ENCODE results near the gene GRIP1.
"Not testable (repeated sequence)": the region's sequence is repeated elsewhere in the genome, so short reads cannot be mapped to it uniquely, and the experiment has no call there.

Gene GRIP1

DNA sequence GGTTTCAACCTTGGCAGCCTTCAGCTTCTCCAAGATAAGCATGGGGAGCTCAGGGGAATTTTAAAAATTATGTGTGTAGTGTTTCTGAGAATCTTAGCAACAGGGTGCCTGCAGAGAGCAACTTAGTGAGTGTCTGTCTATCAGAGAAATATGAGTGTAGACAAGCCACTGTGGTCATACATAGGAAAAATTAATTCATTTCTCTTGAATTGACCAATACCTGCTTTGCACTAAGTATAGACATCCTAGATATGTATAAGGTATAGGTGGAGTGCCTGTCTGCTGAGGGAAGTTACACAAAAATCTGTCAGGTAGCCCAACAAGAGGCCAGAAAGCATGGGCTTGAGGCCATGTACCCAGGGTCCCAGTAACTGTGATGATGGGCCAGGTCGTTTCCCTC is 355.9 kb downstream of the GRIP1 start:
- no peak for DNase-seq (ENCODE audit: low read depth)

DNA sequence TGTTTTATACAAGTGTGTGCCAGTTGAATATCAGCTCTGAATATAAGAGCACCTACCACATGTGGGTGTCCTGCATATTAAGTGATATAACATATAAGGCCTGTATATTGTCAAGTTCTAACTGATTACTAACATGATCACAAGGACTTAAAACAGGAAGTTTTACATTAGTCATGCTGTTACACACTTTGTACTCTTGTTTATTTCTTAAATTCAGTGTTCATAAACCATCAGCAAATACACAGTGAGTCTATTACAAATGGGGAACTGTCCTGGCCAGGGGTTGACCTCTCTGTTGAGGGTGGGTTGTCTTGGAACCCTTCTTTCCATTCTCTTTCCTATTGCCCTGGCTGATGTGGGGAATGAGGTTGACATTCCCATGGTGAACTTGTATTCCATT is 357.4 kb downstream of the GRIP1 start:
- DNase-seq (ENCODE audit: low read depth) = no peak

DNA sequence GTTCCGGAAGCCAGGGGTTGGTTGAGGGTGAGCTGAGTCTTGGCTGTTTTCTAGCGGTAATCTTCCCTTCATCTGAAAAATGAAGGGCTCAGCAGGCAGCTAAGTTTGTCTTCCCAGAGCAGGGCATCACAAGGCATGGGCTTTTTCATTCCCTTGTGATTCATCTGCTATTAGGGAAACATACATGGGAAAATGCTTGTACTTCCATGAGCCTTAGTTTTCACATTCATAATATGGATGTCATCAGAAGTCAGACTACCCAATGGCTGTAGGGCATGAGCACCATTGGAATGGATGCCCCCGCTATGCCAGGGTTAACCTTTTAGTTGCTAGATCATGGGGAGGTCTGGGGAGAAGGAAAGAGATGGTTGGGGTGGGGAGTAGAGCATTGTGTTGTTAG is 357.9 kb downstream of the GRIP1 start:
- DNase-seq (ENCODE audit: low read depth) = no peak

DNA sequence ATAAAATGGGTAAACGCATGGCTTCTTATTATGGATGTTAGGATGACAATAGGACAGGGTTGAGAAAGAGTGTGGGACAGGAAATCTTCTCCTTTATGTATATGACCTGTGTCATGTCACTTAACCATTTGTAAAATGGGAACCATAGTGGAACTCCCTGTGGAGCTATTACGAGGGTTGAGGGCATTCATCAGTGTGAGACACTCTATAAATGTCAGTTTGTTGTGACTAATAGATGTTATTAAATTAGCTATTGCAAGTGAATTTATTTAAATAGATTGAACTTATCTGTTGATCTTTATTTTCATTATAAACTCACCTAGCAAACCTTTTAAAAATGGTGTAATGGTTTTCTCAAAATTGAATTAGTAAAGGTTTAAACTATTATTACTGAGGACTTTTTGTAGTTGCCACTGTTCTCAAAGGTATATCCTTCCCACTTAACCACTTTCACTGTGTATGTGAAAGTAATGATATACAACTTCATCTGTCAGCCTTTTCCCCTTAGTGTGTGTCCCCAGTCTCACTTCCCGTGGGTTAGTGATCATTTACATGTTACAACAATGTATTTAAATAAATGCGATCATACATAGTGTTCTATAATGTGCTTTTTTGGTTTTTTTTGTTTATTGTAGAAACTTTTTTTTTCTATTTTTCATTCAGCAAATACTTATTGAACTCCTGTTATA is 359.5 kb downstream of the GRIP1 start:
- no peak for DNase-seq (ENCODE audit: low read depth)

DNA sequence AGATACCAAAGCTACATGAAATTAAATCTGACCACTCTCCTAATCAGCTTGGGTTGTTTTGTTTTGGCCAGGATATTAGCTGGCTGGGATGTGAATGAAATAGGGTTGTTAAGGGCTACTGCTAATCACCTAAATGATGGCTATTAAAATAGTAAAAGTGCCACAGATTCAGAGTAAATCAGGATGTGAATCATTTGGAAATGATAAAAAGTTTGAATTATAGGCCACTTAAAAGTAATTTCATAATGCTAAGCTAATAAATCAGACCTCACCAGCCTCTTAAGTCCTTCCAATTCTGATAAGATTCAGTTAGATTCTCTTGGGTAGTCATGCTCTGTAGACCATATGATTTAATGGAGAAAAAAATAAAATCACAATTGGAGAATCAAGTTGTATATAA is 364.6 kb downstream of the GRIP1 start:
- no peak for DNase-seq (ENCODE audit: low read depth)

DNA sequence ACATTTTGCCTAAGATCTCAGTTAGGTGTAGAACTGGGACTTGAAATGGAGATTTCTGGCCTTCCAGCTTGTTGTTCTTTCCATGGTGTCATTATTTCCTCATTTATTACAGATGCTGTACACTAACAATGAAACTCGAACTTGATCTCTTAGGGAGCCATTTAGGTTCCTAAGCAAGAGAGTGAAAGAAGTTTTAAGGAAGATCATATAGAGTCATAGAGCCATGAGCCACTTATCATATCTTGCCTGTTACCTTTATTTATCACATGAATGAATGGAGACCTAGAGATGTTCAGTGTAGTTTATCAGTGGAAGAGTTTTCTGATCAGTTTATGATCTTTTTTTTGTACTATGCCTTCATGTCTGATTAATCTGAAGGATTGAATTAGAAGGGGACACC is 366.7 kb downstream of the GRIP1 start:
- DNase-seq (ENCODE audit: low read depth) = no peak

DNA sequence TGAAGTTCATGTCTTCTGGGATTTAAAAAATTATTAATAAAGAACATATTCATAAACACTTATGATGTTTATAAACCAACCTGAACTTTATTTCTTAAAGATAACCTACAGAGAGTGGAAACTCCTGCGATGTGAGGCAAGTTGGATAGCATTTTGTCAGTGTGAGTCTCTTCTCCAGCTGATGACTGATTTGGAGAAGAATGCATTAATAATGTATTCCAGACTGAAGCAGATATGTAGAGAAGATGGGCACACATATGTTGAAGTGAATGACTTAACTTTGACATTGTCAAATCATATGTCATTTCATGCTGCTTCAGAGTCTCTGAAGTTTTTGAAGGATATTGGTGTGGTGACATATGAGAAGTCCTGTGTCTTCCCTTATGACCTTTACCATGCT is 369.3 kb downstream of the GRIP1 start:
- DNase-seq (ENCODE audit: low read depth) = no peak

DNA sequence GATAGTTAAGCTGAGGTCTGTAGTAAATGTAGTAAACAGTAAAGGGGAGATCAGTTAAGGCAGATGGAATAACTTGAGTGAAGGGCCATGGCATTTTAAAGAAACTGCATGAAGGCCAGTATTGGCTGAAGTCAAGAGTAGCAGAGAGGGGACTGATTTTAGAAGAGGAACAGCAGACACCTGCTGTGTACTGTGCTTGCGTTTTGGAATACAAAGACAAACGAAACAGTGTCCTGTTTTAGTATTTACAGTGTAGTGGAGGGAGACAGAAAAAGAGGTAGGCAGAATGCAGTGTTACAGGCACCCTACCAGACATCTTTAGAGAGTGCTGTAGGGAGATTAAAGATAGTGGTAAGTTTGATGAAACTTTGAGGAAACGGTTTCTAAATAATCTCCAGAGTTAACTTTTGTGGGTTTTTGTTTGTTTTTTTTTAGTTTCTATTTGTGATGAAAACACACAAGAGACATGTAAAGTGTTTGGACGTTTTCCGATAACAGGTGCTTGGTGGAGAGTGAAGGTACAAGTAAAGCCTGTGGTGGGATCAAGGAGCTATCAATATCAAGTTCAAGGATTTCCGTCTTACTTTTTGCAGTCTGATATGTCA is 374.5 kb downstream of the GRIP1 start:
- no peak for DNase-seq (ENCODE audit: low read depth)

DNA sequence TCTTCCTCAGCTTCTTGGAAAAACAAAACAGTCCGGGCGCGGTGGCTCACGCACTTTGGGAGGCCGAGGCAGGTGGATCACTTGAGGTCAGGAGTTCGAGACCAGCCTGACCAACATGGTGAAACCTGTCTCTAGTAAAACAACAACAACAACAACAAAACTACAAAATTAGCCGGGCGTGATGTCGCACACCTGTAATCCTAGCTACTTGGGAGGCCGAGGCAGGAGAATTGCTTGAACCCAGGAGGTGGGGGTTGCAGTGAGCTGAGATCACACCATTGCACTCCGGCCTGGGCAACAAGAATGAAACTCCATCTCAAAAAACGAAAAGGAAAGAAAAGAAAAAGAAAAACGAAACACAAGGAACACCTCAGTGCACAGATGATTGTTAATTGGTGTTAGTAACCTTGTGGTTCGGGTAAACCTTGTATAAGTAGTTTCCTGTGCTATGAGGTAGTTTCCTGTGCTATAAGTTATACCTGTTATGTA is 375.5 kb downstream of the GRIP1 start:
- DNase-seq (ENCODE audit: low read depth) = not testable (repeated sequence)

DNA sequence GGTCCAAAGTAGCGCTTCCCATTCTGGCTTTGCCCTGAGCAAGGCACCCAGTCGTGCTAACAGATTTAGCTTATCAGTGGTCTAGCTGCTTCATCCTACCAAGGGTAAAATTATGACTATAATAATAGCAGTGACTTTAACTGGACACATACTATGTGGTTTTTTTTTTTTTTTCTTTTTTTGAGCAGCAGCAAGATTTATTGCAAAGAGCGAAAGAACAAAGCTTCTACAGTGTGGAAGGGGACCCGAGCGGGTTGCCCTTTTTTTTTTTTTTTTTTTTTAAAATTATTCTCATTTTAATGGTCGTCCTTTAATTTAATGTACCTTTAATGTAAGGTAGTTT is 376.1 kb downstream of the GRIP1 start:
- no peak for DNase-seq (ENCODE audit: low read depth)

DNA sequence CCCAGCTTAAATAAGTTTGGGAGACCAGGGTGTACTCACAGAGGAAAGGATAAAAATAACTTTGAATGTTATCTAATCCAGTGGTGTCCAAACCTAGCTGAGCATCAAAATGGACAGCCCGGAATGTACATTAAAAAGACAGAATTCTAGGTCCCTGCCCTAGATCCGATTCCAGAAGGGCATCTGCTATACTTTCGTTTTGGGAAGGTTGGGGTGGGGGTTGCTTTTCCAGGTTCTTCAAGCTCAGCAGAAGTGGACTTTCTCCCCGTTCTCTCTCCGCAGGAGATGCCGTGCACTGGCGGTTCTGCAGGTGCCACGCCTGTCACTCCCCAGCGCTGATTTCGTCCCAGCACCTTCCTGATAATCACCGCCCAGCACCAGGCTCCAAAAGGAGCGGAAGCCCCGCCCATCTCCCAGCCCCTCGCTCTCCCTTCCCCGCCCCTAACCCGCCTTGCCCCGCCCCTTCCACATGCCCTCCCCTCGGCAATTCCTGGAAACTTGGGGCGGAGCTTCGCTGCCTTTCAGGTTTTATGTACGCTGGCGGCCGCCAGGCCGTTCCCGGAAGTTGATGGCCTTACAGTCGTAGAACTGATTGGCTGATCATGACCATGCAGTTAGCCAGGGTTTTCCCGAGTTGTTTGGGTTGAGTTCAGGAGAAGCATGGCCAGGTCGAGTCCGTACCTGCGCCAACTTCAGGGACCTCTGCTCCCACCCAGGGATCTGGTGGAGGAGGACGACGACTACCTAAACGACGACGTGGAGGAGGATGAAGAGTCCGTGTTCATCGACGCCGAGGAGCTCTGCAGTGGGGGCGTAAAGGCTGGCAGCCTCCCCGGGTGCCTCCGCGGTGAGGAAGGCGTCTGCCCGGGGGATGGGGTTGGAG is 376.7 kb downstream of the GRIP1 start, which contains the start of gene HELB:
Gene HELB, plus strand, starts transcription at position 550 of the 883 bp plus-strand sequence. Its CDS starts 111 bp downstream, at position 661.
- DNase-seq (ENCODE audit: low read depth) = peak; percentile 93

DNA sequence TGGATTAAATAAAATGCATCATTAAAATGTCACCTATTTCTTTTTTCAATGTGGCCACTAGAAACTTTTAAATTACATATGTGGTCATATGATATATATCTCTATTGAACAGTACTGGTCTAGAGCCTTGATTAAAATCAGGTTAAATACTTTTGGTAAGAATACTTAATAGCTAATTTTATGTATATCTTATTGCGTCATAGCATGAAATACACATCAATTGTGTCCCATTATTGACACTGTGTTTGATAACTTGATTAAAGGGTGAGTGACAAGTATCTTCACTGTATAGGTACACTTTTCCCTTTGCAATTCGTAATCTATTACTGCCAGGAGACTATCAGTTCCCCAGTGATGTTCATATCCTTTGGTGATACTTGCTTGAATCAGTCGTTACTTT is 381.0 kb downstream of the GRIP1 start:
- DNase-seq (ENCODE audit: low read depth) = no peak
